Cardiac muscle cell (in vitro differentiated cells and primary cell): Measurements from ENCODE around the gene MBD1. TPM values are rescaled to one million over a fixed set of nuclear protein-coding genes. Genes with fewer than 3 reads are reported as not detected.
"Not testable (repeated sequence)": the region's sequence is repeated elsewhere in the genome, so short reads cannot be mapped to it uniquely, and the experiment has no call there.

Experiments used
- DNase-seq, 2 donors: peaks; one replicate each; pipeline versions ENCODE4 v3.0.0 to v3.0.0-alpha.2; 2010 to 2017; ENCODE audit warnings: low read depth in 1 of 2, low spot score in 1 of 2
- H3K27ac ChIP-seq: fragments of 200-600 bp; sonication (generic); 2 replicates; pipeline ENCODE4 v1.5.1; 2016
- H3K27me3 ChIP-seq: fragments of 200-600 bp; sonication (generic); 2 replicates; pipeline ENCODE4 v1.6.0; 2016; ENCODE audit warnings: control low read depth
- H3K36me3 ChIP-seq: fragments of 200-600 bp; sonication (generic); 2 replicates; pipeline ENCODE4 v1.5.1; 2016; ENCODE audit warnings: control low read depth
- H3K4me1 ChIP-seq: fragments of 200-600 bp; sonication (generic); 2 replicates; pipeline ENCODE4 v1.8.1; 2017; ENCODE audit warnings: low read depth, mild to moderate bottlenecking, mixed run types
- H3K4me3 ChIP-seq: fragments of 200-600 bp; sonication (generic); 2 replicates; pipeline ENCODE4 v1.5.1; 2016; ENCODE audit warnings: mild to moderate bottlenecking
- H3K9me3 ChIP-seq: fragments of 200-600 bp; sonication (generic); 2 replicates; pipeline ENCODE4 v1.5.1; 2017; ENCODE audit warnings: low read depth, mild to moderate bottlenecking, control low read depth
- polyA plus RNA-seq: library from polyadenylated mRNA; unstranded; fragments of >200 nt; fragmentation: Nextera tagmentation; extraction: Ambion mirVana; gene quantifications from 2 replicates; pipeline ENCODE4 v1.2.1, GENCODE V29; 2016
- total RNA-seq: library from RNA; depleted of rRNA; stranded (reverse); fragments of >200 nt; gene quantifications from 2 replicates; pipeline ENCODE4 v1.2.3, GENCODE V29; 2016
- TF ChIP-seq, protein P1 (sequence below): IDR thresholded peaks from 2 replicates; pipeline ENCODE4 v1.5.1; 2012; ENCODE audit warnings: low read depth, mild to moderate bottlenecking, low read length

The MBD1 gene
- total and polyA plus RNA-seq, 2 experiments from 2014 or later = 78.9 to 167 TPM

DNA sequence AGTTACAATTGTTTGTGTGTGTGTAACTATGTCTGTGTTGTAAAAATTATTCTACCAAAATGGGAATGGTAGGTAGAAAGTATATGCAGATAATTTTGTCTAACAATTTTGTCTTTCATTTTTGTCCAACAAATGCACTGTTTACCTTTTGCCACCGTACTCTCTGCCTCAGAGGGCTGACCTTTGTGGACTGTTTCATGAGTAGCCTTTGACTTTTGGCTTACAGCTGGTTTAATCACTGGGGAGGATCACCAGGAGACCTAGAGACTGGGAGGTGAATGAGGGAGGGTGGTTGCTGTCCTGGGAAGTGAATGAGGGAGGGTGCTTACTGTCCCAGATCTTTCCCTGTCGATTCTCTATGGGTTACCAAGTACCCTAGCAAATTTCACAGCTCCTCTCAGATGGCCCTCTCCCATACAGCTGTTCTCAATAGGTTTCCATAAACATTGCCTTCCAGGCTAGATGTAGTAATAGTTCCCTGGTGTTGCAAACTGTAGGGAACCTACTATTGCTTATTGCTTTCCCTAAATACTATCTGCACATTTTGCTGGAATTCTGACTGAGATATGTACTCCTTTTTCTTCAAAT is 32.6 kb upstream of the MBD1 start:
- H3K4me1 ChIP-seq = no peaks in the 10 kb centered on the region
- H3K36me3 ChIP-seq = no peaks in the 10 kb centered on the region
- peaks cover 4% of the 10 kb centered on the region for H3K27me3 ChIP-seq
- no peak overlapping the region for H3K4me3 ChIP-seq
- no peak for DNase-seq
- no peak overlapping the region for H3K27ac ChIP-seq
- H3K9me3 ChIP-seq = no peaks in the 10 kb centered on the region
- TF ChIP-seq, protein P1, sequence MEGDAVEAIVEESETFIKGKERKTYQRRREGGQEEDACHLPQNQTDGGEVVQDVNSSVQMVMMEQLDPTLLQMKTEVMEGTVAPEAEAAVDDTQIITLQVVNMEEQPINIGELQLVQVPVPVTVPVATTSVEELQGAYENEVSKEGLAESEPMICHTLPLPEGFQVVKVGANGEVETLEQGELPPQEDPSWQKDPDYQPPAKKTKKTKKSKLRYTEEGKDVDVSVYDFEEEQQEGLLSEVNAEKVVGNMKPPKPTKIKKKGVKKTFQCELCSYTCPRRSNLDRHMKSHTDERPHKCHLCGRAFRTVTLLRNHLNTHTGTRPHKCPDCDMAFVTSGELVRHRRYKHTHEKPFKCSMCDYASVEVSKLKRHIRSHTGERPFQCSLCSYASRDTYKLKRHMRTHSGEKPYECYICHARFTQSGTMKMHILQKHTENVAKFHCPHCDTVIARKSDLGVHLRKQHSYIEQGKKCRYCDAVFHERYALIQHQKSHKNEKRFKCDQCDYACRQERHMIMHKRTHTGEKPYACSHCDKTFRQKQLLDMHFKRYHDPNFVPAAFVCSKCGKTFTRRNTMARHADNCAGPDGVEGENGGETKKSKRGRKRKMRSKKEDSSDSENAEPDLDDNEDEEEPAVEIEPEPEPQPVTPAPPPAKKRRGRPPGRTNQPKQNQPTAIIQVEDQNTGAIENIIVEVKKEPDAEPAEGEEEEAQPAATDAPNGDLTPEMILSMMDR = no peak

DNA sequence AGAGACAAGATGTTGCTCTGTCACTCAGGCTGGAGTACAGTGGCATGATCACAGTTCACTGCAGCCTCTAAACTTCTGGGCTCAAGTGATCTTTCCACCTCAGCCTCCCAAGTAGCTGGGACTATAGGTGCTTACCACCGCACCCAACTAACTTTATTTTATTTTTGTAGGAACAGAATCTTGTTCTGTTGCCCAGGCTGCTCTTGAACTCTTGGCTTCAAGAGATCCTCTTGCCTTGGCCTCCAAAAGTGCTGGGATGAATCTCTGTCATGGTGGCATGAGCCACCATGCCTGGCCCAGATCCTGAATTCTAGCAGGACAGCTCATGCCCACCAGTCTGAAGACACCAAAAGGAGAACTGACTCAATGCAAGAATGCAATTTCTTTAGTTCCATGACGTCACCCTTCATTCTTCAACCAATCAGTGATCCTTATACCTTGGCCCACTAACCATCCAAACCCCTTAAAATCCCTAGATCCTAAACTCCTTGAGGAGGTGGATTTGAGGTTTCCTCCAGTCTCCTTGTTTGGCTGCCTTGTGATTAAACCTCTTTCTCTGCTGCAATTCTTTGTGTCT is 31.8 kb upstream of the MBD1 start:
- TF ChIP-seq, protein P1 = no peak
- DNase-seq = no peak
- no peaks in the 10 kb centered on the region for H3K9me3 ChIP-seq
- H3K27ac ChIP-seq = no peak overlapping the region
- H3K4me1 ChIP-seq = no peaks in the 10 kb centered on the region
- H3K4me3 ChIP-seq = no peak overlapping the region
- H3K36me3 ChIP-seq = no peaks in the 10 kb centered on the region
- peaks cover 4% of the 10 kb centered on the region for H3K27me3 ChIP-seq

DNA sequence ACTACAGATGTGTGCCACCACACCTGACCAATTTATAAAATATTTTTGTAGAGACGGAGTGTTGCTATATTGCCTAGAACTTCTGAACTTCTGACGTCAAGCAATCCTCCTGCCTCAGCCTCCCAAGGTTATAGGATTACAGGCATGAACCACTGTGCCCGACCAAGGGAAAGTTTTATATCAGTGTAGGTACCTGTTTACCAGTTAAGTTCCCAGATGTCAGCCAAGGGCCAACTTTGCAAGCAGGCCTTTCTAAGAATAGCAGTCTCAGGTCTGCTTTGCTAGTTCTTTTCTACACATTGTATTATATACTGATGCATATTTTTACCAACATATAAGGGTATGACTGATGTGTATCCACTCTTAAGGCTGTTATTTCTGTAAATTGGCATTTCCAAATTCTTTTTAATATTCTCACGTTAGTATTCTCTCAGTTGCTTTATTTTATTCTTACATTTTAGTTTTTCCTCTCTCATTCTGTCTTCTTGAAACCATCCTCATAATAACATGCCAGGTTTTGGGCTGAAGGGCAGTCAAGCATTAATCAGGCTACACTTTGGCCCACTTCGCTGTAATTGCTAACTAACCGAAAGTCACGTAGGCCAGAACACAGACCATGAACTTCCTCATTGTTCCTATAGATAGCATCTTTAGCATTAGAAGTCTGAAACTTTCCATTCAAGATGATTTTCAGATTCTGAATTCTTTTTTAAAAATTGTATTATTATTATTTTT is 31.1 kb upstream of the MBD1 start:
- Histone ChIP-seq H3K4me3 (no peak overlapping the region), H3K4me1 (no peaks in the 10 kb centered on the region), H3K27me3 (peaks cover 4% of the 10 kb centered on the region), H3K36me3 (no peaks in the 10 kb centered on the region), H3K9me3 (no peaks in the 10 kb centered on the region), H3K27ac (no peak overlapping the region)
- DNase-seq = no peak
- TF ChIP-seq, protein P1 = no peak

DNA sequence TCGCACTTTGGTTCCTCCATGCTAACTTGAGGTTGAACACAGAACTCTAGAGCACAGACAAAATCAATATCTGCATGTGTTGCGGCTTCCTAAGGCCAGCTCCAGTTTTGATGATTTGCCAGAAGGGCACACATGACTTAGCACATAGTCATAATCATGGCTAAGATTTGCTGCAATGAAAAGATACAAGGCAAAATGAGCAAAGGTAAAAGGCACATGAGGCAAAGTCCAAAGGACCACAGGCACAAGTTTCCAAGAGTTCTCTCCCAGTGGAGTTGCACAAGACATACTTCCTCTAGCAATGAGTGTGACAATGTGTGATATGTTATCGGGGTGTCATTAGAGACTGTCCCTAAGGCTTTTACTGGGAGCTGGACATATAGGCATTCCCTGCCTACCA is 30.3 kb upstream of the MBD1 start:
- TF ChIP-seq, protein P1 = no peak
- DNase-seq = no peak
- Histone ChIP-seq H3K4me1 (no peaks in the 10 kb centered on the region), H3K27ac (no peak overlapping the region), H3K36me3 (no peaks in the 10 kb centered on the region), H3K4me3 (no peak overlapping the region), H3K9me3 (no peaks in the 10 kb centered on the region), H3K27me3 (peaks cover 4% of the 10 kb centered on the region)

DNA sequence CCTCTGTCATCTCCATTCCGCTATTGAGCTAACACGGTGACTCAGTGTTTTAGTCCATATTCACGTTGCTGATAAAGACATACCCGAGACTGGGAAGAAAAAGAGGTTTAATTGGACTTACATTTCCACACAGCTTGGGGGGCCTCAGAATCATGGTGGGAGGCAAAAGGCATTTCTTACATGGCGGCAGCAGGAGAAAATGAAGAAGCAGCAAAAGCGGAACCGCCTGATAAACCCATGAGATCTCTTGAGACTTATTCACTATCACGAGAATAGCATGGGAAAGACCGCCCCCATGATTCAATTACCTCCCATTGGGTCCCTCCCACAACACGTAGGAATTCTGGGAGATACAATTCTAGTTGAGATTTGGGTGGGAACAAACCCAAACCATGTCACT is 28.8 kb upstream of the MBD1 start:
- Histone ChIP-seq H3K27me3 (no peaks in the 10 kb centered on the region), H3K36me3 (no peaks in the 10 kb centered on the region), H3K4me1 (no peaks in the 10 kb centered on the region), H3K27ac (no peak overlapping the region), H3K9me3 (no peaks in the 10 kb centered on the region), H3K4me3 (no peak overlapping the region)
- TF ChIP-seq, protein P1 = no peak
- no peak for DNase-seq

GRCh38 chr18:50308851-50309250 is 27.5 kb upstream of the MBD1 start:
- H3K27me3 ChIP-seq, H3K36me3 ChIP-seq, H3K4me3 ChIP-seq, H3K9me3 ChIP-seq, DNase-seq, H3K4me1 ChIP-seq, H3K27ac ChIP-seq: not testable (repeated sequence)
